Left ventricle myocardium inferior (tissue), 1 donor: Measurements from ENCODE around the gene SLC4A1. TPM values are rescaled to one million over a fixed set of nuclear protein-coding genes. Genes with fewer than 3 reads are reported as not detected.
A peak's percentile ranks its signal among the peaks of the same experiment; 100 is the strongest.

Experiments used
- DNase-seq: peaks from one replicate; pipeline ENCODE4 v3.0.0-alpha.2; 2020
- H3K27ac ChIP-seq: fragments of 200-600 bp; replicated peaks from 2 replicates; pipeline ENCODE4 v1.8.0; 2021
- H3K27me3 ChIP-seq: fragments of 200-600 bp; 2 replicates; pipeline ENCODE4 v1.8.0; 2021; ENCODE audit warnings: low read depth
- H3K36me3 ChIP-seq: fragments of 200-600 bp; 2 replicates; pipeline ENCODE4 v1.8.0; 2021
- H3K4me1 ChIP-seq: fragments of 200-600 bp; 2 replicates; pipeline ENCODE4 v1.8.0; 2021
- H3K4me3 ChIP-seq: fragments of 200-600 bp; 2 replicates; pipeline ENCODE4 v1.8.0; 2021; ENCODE audit warnings: mild to moderate bottlenecking, moderate library complexity
- H3K9me3 ChIP-seq: fragments of 200-600 bp; replicated peaks from 2 replicates; pipeline ENCODE4 v1.8.0; 2021
- CTCF ChIP-seq: fragments of 200-600 bp; IDR thresholded peaks from 2 replicates; pipeline ENCODE4 v1.8.0; 2021; ENCODE audit warnings: antibody characterized with exemption, mild to moderate bottlenecking, borderline replicate concordance
- intact Hi-C: fragments of 100-400 bp; cut with micrococcal nuclease; formaldehyde crosslinking; loops from one replicate; pipeline ENCODE4 v1.11.0; 2022
- total RNA-seq: library from RNA; stranded (reverse); fragmentation: NEBNext Ultra II Directional; extraction: Animal tissue kit (Norgen Biotek cat#: 25700); gene quantifications from one replicate; pipeline ENCODE4 v1.2.1, GENCODE V29; 2021
- donor health status: DM: no; HTN: yes; CAD: no; lungs with severe emphysema.

The SLC4A1 gene
- total RNA-seq, 1 donor from 2014 or later, result not detected

- DNase-seq, result peak; percentile 91
- no peaks in the 10 kb centered on the region for H3K27me3 ChIP-seq
- H3K4me1 ChIP-seq, result peaks cover 62% of the 10 kb centered on the region
- TF ChIP-seq CTCF, result peak; percentile 78
- intact Hi-C loops, result no loop called here
- no peaks in the 10 kb centered on the region for H3K9me3 ChIP-seq
- peak overlapping the region; percentile 100 for H3K27ac ChIP-seq
- H3K4me3 ChIP-seq, result peak overlapping the region; percentile 84
- peaks cover 37% of the 10 kb centered on the region for H3K36me3 ChIP-seq
These were observed 49.4 kb downstream of the SLC4A1 start for GRCh38 chr17:44218344-44219107.

GRCh38 chr17:44217738-44218343 is 50.1 kb downstream of the SLC4A1 start:
- H3K36me3 ChIP-seq, result peaks cover 41% of the 10 kb centered on the region
- intact Hi-C loops, result no loop called here
- H3K27ac ChIP-seq, result peak overlapping the region; percentile 100
- H3K9me3 ChIP-seq, result no peaks in the 10 kb centered on the region
- H3K27me3 ChIP-seq, result no peaks in the 10 kb centered on the region
- TF ChIP-seq CTCF, result no peak
- peak overlapping the region; percentile 84 for H3K4me3 ChIP-seq
- peaks cover 55% of the 10 kb centered on the region for H3K4me1 ChIP-seq
- no peak for DNase-seq

- no peak overlapping the region for H3K27ac ChIP-seq
- no peak for TF ChIP-seq CTCF
- peaks cover 47% of the 10 kb centered on the region for H3K36me3 ChIP-seq
- H3K9me3 ChIP-seq, result no peaks in the 10 kb centered on the region
- peaks cover 45% of the 10 kb centered on the region for H3K4me1 ChIP-seq
- H3K27me3 ChIP-seq, result no peaks in the 10 kb centered on the region
- H3K4me3 ChIP-seq, result no peak overlapping the region
- DNase-seq, result no peak
- intact Hi-C loops, result no loop called here
These were observed 51.2 kb downstream of the SLC4A1 start for GRCh38 chr17:44216694-44217093.

- no peak for DNase-seq
- Histone ChIP-seq H3K9me3 (no peaks in the 10 kb centered on the region), H3K27me3 (no peaks in the 10 kb centered on the region), H3K4me1 (peaks cover 45% of the 10 kb centered on the region), H3K36me3 (peaks cover 52% of the 10 kb centered on the region), H3K27ac (no peak overlapping the region), H3K4me3 (no peak overlapping the region)
- intact Hi-C loops, result no loop called here
- no peak for TF ChIP-seq CTCF
These were observed 51.8 kb downstream of the SLC4A1 start for GRCh38 chr17:44216173-44216572.

GRCh38 chr17:44214896-44215295 is 53.0 kb downstream of the SLC4A1 start:
- H3K36me3 ChIP-seq, result peaks cover 62% of the 10 kb centered on the region

More at GRCh38 chr17:44214896-44215295, 53.0 kb downstream of the SLC4A1 start:
- no peak for DNase-seq
- Histone ChIP-seq H3K4me3 (no peak overlapping the region), H3K4me1 (peaks cover 48% of the 10 kb centered on the region), H3K27me3 (no peaks in the 10 kb centered on the region), H3K27ac (no peak overlapping the region), H3K9me3 (no peaks in the 10 kb centered on the region)
- intact Hi-C loops, result loop anchor here (5.0 kb wide), 1 partner anchor 117 kb away; no protein-coding TSS in a partner anchor
- TF ChIP-seq CTCF, result no peak
